NCI-H226 (cell line): ENCODE data around the gene SPNS2.
A peak's percentile ranks its signal among the peaks of the same experiment; 100 is the strongest.

ENCODE experiments used
- DNase-seq: peaks from one replicate; pipeline ENCODE4 v3.0.0-alpha.2; 2015

The SPNS2 gene

DNA sequence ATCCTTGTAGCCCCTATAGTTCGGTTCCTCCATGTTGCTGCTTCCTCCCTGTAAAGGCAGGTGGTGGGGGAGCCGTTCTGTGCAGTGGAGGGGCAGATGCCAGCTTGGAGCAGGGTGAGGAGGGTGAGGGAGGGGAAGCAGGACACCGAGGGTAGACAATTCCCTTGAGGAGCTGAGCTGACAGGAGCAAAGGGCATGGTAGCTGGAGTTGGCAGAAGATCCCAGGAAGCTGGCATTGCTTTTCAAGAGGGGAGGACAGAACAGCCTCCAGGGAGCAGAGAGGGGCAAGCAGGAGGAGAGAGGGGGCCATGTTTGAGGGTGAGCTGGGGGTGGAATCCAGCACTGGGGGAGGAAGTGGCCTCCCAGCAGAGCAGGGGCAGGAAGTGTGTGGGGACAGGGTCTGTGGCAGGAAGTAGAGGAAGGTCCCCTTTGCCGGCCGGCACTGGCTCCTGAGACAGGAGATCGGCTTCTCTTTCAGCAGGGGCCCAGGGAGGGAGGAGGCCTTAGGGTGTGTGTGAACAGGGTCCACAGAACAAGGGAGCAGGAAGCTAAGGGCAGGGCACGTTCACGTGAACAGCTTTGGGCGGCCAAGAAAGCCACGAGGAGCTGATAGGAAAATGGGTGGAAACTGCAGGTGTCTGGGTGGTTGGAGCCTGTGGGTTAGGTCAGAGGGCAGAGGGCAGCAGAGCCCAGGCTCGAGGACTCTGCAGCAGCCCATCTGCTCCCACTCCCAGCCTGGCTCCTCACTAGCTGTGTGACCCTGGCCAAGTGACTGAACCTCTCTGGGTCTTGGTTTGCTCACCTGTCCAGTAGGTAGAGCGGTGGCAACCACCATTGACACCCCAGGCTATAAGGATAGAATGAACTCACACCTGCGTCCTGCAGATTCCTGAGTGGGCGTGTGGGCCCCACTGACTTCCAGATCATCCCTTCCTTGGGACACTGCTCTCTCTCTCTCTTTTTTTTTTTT, 17.5 kb upstream of the SPNS2 start:
- no peak for DNase-seq

- no peak for DNase-seq
Measured at GRCh38 chr17:4482338-4483011, 16.2 kb upstream of the SPNS2 start.

GRCh38 chr17:4483012-4483840, 15.5 kb upstream of the SPNS2 start:
- DNase-seq: peak; percentile 73

GRCh38 chr17:4485676-4486646, 12.7 kb upstream of the SPNS2 start:
- no peak for DNase-seq

- no peak for DNase-seq
Measured at GRCh38 chr17:4487296-4487695, 11.4 kb upstream of the SPNS2 start.

GRCh38 chr17:4487820-4488716, 10.6 kb upstream of the SPNS2 start:
- DNase-seq: no peak

DNA sequence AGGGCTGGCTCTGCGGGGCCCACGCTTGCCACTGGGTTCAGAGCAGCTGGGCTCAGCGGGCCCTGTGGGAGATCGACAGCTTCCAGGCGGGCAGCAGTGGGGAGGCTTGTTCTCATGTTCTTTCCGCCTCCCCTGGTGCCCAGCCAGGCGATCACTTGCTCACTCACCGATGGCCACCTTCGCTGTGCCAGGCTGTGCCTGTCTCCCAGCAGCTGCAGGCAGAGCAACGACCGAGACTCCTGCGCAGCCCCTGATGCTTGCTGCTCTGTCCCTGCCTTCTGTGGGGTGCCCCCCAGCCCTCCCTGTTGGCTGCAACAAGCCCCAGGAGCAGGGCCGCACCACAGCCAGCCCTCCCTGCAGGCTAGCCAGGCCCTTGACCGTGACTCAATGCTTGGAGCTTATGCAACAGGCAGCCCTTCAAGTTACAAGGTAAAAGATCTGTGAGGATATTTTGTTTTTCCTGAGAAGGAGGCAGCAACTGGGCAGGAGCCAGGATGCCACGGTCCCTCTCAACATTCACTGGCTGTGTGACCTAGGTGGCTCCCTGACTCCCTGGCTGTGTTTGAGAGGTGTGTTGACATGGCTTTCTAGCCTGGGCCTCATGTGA, 9.6 kb upstream of the SPNS2 start:
- no peak for DNase-seq

DNA sequence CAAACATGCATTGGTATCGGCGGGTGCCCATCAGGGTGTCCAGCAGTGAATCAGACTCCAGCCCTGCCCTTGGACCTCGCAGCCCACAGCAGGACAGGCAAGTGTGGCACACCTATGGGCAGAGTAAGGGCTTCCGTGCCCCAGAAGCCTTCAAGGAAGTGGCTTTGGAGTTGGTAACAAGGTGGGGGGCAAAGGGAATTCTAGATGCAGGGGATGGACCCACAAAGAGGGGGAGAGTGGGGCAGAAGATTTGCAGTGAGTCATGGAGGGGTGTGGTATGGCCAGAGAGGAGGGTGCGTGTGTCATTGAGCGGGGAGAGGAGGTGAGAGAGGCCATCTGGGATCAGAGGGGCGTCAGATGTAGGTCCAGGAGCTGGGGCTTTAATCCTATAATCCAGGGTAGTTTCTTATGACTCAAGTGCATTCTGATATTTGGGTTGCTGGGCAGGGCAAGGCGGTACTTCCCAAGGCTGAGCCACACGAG, 8.5 kb upstream of the SPNS2 start:
- no peak for DNase-seq

- DNase-seq: no peak
Measured at GRCh38 chr17:4490637-4491061, 8.0 kb upstream of the SPNS2 start.

DNA sequence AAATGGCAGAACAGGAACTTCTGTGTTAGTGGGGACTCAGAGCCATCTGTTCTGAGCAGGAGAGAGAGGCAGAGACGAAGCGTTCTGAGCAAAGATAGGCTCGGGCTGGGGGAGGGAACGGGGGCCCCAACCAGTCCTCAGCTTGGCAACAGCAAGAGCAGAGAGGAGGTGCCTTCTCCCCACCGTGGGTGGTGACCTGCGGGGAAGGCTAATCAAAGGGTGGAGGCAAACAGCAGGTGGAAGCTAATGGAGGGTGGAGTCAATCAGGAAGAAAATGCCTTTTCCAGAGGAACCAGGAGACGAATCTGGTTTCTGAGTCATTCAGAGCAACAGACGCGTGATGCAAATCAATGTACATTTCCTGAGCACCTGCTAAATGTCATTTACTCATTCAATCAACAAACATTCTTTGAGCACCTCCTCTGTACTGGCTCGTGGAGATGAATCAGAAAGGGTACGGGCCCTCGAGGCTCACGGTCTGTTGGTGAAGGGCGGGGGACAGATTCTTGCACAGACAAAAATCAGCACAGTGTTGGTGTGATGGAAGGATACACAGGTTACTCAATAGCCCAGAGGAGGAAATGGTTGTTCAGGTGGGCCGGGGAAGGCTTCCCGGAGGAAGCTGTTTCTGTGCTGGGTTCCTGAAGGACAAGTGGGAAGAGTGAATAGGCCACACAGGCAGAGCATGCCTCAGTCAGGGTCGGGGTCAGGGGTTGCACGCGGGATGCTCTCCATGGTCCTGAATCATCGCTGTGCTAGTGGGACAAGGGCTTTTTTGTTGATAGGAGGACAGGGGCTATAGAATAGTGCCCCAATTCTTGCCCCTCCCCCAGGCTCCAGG, 5.7 kb upstream of the SPNS2 start:
- DNase-seq: no peak

DNA sequence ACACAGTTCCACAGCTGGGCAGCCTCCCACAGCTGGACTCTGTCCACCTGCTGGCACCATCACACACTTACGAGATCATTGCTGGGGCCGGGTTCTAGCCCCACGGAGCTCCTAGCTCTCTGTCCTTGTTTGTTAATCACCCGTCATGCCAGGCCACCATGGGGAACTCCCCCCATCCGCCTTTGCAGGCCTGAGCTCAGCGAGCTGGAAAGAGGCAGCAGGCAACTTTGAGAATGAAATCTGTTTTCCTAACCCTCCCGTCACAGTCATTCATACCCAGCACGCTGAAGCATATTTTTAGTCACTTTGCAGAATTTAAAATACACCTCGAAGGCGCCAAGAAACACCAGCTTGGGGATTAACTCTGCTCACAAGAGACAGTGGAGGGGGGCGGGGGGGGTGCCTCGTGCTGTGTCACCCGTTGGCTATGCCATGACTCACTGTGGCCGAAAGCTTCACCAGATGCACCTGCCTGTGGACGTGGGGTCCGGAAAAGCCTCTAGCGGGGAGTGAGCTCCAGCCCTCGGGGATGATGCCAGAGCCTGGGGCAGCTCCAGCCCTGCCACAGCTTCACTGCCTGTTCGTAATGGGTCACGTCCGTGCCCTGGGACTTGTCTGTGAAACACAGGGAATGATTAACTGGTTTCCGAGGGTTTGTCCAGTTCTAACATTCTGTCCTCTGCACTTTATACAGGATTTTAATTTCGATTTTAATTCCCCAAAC, 1.4 kb upstream of the SPNS2 start:
- DNase-seq: peak; percentile 56

DNA sequence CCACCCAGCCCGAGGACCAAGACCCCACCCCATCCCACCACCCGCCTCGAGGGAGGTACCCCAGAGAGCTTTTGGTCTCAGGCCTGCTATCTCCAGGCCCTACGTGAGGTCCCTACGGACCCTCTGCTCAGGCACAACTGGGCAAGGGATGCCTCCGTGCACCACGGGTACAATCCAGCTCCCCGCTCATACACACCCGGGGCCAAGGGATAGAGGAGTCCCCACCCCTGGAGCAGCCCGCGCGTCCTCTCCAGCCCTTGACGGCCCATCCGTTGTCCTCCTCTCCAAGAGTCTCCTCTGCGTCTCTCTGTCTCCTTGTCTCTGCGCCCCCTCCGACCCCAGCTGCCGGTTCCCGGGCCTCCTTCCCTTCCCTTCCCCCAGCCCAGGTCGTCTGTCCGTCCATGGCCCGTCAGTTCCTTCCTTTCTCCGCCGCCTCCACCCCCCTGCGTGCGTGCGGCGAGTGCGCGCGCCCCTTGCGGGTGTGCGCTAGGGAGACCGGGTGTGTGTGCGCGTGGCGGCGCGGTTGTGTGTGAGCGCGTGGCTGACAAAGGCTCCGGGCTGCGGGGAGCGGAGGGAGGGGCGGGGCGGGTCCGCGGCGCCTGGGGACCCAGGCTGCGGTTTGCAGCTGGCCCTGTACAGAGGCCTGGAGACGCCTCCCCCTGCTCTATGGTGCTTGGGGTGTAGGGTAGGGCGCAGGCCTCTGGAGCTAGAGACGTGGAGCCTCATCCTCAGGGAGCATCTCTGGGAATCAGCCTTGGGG, 930 bp downstream of the SPNS2 start:
- no peak for DNase-seq

GRCh38 chr17:4500191-4500571, 1.5 kb downstream of the SPNS2 start:
- no peak for DNase-seq

DNA sequence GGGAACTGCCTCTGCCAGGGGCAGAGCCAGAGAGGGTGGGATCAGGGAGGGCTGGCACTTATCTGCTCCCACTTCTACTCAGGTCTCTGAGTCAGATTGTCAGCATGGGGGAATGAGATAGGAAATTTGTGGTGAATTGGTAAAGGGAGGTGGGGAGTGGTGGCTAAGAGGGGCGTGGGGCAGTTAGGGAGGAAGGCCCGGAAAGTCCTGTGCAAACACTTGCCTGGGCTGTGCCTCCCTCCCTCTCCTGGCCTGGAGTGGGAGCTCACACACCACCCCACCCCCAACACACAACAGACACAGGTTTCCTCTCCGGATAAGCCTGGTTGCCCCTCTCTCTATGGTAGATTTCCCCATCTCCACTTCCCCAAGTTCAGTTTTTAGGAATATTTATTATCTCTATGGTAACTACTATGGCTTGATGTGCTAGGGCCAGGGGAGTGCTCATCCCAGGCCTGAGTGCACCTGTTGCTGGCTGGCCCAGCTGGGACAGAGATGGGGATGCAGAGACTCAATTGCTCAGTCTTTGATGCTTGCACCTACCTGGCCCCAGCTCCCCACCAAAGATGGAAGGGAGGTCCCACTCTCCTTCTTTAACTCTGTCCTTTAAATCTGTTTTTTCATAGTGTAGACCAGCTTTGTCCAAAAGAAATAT, 2.7 kb downstream of the SPNS2 start:
- DNase-seq: no peak

DNA sequence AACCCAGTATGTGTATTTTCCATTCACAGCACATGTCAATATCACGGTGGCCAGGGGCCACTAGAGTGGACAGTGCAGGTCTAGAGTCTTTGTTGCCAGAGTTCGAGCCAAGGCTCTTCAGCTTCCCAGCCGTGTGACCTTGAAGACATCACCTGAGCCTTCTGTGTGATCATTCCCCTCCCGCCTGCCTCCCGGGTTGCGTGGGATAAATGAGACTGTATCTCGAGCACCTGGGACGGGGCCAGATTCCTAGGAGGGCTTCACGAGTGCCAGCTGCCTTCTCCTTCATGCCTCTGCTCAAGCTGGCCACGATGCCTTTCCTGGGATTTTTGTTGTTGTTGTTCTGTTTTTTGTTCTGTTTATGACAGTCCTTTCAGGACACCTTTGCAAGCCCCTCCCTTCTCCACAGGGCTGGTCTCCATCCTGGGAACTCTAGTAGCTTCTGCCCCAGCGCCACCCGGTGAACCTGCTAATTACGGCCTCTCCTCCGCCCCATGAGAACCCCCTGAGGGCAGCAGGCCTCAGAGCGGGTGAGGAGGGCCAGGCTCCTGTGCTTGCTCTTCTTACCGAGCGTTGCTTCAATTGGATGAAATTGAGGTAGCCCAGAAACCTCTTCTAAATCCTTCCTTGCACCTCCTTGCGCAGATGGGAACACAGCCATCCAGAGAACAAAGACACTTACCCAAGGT, 3.9 kb downstream of the SPNS2 start:
- no peak for DNase-seq

GRCh38 chr17:4503283-4504025, 4.8 kb downstream of the SPNS2 start:
- DNase-seq: no peak
